HL-60 (cell line): ENCODE results near the gene HS3ST4.

Experiments used
- DNase-seq, 2 experiments: peaks; one replicate each; pipeline ENCODE4 v3.0.0-alpha.2; 2010 to 2020; ENCODE audit warnings: low read depth in 1 of 2, low spot score in 1 of 2
- H3K27ac ChIP-seq: fragments of 250-450 bp; sonication (Bioruptor Pico); replicated peaks from 2 replicates; pipeline ENCODE4 v1.5.1; 2020; ENCODE audit warnings: mild to moderate bottlenecking, moderate library complexity
- H3K27me3 ChIP-seq: fragments of 250-450 bp; sonication (Bioruptor Pico); 2 replicates; pipeline ENCODE4 v1.5.1; 2021; ENCODE audit warnings: mild to moderate bottlenecking, moderate library complexity; ENCODE audit not compliant: insufficient read depth, poor library complexity, severe bottlenecking
- H3K4me3 ChIP-seq: replicated peaks from 2 replicates; pipeline ENCODE4 v1.5.1; 2011; ENCODE audit warnings: mild to moderate bottlenecking, control low read depth, low read length; ENCODE audit not compliant: insufficient read depth
- GABPA ChIP-seq: IDR thresholded peaks from 2 replicates; pipeline ENCODE4 v1.6.1; 2012; ENCODE audit warnings: low read depth
- POLR2AphosphoS5 ChIP-seq: IDR thresholded peaks from 2 replicates; pipeline ENCODE4 v1.6.1; 2012; ENCODE audit warnings: low read depth
- SPI1 ChIP-seq: IDR thresholded peaks from 2 replicates; pipeline ENCODE4 v1.6.1; 2012; ENCODE audit warnings: low read depth, mild to moderate bottlenecking, borderline replicate concordance
- TF ChIP-seq, protein P1 (sequence below): IDR thresholded peaks from one replicate; pipeline ENCODE4 v1.5.1; 2011; ENCODE audit warnings: low read length, control low read depth, inconsistent platforms; ENCODE audit not compliant: insufficient read depth
- TF ChIP-seq, protein P2 (sequence below): IDR thresholded peaks from 2 replicates; pipeline ENCODE4 v1.6.1; 2012; ENCODE audit warnings: low read depth; ENCODE audit not compliant: insufficient replicate concordance

The HS3ST4 gene

DNA sequence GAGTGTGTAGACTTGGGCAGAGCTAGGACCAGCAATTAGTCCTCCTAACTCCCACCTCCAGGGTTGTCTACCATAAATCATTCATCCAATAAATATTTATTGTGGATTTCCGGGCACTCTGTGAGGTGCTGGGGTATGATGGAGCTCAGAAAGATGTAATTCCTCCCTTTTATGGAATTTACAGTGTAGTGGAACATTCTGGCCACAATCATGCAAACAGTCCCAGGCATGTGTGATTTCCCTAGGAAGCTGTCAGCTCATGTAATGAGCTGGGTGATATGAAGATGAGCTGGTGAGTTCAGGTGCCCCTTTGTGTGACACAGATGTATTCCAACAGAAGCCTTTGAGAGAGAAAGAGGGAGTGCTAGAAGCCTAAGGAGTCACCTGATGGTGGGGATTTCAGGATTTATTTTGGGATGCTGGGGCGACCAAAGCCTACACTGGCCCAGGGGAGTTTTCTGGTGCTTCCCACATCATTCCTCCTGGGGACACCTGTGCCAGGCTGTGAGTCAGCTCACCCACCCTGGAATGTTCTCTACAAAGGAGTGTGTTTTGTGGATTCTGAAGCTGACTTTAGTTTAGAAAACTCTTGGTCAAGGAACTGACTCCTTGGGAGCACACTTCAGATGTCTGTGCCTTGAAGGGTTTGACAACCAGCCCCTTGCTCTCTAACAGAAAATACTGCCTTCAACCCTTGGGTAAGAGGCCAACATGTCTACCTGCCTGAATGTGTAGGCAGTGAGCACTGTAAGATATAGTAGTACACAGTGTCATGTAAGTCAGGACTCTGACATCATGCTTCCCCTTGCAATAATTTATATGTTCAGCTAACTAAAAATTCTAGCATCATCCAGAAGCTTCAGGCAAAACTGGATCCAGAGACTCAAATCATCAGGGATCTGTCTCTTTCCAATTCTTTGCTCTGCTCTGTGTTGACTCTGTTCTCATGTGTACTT, 42.9 kb downstream of the HS3ST4 start:
- DNase-seq, result no peak
- Histone ChIP-seq H3K27ac (no peak overlapping the region), H3K4me3 (no peak overlapping the region), H3K27me3 (no peaks in the 10 kb centered on the region)
- TF ChIP-seq, protein P1, sequence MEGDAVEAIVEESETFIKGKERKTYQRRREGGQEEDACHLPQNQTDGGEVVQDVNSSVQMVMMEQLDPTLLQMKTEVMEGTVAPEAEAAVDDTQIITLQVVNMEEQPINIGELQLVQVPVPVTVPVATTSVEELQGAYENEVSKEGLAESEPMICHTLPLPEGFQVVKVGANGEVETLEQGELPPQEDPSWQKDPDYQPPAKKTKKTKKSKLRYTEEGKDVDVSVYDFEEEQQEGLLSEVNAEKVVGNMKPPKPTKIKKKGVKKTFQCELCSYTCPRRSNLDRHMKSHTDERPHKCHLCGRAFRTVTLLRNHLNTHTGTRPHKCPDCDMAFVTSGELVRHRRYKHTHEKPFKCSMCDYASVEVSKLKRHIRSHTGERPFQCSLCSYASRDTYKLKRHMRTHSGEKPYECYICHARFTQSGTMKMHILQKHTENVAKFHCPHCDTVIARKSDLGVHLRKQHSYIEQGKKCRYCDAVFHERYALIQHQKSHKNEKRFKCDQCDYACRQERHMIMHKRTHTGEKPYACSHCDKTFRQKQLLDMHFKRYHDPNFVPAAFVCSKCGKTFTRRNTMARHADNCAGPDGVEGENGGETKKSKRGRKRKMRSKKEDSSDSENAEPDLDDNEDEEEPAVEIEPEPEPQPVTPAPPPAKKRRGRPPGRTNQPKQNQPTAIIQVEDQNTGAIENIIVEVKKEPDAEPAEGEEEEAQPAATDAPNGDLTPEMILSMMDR, result no peak
- TF ChIP-seq GABPA (no peak), POLR2AphosphoS5 (no peak), SPI1 (no peak)
- TF ChIP-seq, protein P2, sequence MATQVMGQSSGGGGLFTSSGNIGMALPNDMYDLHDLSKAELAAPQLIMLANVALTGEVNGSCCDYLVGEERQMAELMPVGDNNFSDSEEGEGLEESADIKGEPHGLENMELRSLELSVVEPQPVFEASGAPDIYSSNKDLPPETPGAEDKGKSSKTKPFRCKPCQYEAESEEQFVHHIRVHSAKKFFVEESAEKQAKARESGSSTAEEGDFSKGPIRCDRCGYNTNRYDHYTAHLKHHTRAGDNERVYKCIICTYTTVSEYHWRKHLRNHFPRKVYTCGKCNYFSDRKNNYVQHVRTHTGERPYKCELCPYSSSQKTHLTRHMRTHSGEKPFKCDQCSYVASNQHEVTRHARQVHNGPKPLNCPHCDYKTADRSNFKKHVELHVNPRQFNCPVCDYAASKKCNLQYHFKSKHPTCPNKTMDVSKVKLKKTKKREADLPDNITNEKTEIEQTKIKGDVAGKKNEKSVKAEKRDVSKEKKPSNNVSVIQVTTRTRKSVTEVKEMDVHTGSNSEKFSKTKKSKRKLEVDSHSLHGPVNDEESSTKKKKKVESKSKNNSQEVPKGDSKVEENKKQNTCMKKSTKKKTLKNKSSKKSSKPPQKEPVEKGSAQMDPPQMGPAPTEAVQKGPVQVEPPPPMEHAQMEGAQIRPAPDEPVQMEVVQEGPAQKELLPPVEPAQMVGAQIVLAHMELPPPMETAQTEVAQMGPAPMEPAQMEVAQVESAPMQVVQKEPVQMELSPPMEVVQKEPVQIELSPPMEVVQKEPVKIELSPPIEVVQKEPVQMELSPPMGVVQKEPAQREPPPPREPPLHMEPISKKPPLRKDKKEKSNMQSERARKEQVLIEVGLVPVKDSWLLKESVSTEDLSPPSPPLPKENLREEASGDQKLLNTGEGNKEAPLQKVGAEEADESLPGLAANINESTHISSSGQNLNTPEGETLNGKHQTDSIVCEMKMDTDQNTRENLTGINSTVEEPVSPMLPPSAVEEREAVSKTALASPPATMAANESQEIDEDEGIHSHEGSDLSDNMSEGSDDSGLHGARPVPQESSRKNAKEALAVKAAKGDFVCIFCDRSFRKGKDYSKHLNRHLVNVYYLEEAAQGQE, result no peak

DNA sequence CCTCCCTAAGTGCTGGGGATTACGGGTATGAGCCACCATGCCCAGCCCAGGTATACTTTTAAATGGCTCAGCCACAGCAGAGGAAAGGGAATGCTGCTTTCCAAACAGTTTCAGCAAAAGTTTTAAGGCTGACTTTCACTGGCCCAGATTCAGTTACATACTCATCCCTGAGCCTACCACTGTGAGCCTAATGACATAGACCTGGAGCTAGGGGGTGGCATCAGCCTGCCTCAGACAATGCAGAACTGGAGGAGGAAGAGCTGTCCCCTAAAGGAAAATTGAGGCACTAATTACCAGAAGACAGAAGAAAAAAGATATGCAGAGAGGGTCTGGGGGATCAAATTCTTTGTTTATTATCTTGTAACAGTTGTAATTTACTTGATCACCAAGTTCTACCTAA, 43.9 kb downstream of the HS3ST4 start:
- no peak for DNase-seq
- Histone ChIP-seq H3K27me3 (no peaks in the 10 kb centered on the region), H3K4me3 (no peak overlapping the region), H3K27ac (no peak overlapping the region)
- TF ChIP-seq, protein P2, result no peak
- TF ChIP-seq GABPA, result no peak
- TF ChIP-seq, protein P1, result no peak
- TF ChIP-seq SPI1, result no peak
- no peak for TF ChIP-seq POLR2AphosphoS5

DNA sequence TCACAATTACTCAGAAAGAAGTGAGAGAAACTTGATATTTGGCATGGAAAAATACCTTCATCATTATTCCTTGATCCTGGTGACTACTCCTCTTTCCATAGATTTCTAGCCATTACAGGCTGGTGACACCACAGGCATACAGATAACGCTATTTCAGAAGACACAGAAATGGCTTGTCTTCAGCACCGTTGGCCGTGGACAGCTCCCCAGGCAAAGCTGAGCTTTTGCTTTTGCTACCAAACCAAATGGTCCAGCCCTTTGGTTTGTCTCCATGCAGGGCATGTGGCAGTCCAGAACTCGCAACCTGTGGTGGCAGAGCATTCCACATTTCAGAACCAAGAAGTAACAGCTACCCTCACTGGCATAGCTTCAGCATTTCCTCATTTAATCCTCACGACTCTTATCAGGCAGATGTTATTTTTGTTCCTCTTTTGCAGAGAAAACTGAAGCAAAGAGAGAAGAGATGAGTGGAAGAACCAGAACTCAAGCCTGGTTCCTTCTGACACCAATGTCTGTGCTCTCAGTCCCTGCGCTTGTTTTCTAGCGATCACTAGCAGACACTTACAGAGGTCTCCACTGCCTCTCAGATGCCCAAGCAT, 55.5 kb downstream of the HS3ST4 start:
- Histone ChIP-seq H3K4me3 (no peak overlapping the region), H3K27me3 (no peaks in the 10 kb centered on the region), H3K27ac (no peak overlapping the region)
- no peak for DNase-seq
- TF ChIP-seq, protein P2, result peak; percentile 97
- TF ChIP-seq GABPA (no peak), POLR2AphosphoS5 (no peak), SPI1 (peak; percentile 43; the same call in 1 of the 2 replicates)
- TF ChIP-seq, protein P1, result no peak
